RWPE1 (cell line): ENCODE data around the gene PRR23A.

Experiments
- CTCF ChIA-PET: fragments of 350-600 bp; sonication (Branson Sonifier 250); formaldehyde crosslinking; extraction: SDS; loops from one replicate; lab custom pipeline; 2021; lab: Yijun Ruan, JAX
- POLR2A ChIA-PET: fragments of 400-600 bp; formaldehyde crosslinking; extraction: SDS; loops from one replicate; lab custom pipeline; 2020; ENCODE audit warnings: antibody characterized with exemption; ENCODE audit not compliant: low non-redundant PET; lab: Yijun Ruan, JAX
- DNase-seq: peaks from one replicate; pipeline ENCODE4 v3.0.0; 2012; ENCODE audit warnings: low spot score
- H3K27ac ChIP-seq: fragments of 450-650 bp; 2 replicates; pipeline ENCODE4 v1.5.1; 2017
- CTCF ChIP-seq: fragments of 450-650 bp; conservative IDR thresholded peaks from 2 replicates; pipeline ENCODE4 v1.5.1; 2017; ENCODE audit warnings: low read depth, mild to moderate bottlenecking

The PRR23A gene

DNA sequence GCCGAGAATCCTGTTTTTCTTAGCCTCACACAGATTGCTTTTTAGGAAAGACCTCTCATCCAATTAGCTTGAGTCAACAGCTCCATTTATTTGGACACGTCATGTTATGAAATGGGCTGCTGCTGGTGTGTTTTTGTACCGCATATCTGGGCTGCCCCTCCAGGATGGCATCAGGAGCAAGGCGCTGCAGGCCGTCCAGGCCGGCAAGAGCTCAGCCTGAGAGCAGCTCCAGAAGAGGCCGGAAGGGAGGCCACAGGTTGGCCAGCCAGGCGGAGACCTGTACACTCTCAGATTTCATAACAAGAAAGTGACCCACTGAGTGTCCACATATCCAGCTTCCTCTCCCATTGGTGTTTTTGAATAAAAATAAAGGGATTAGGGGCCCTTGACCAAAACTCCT is 30.7 kb downstream of the PRR23A start:
- ChIA-PET CTCF (no interaction called here), POLR2A (no interaction called here)
- DNase-seq: no peak
- H3K27ac ChIP-seq: no peak overlapping the region
- no peak for TF ChIP-seq CTCF

DNA sequence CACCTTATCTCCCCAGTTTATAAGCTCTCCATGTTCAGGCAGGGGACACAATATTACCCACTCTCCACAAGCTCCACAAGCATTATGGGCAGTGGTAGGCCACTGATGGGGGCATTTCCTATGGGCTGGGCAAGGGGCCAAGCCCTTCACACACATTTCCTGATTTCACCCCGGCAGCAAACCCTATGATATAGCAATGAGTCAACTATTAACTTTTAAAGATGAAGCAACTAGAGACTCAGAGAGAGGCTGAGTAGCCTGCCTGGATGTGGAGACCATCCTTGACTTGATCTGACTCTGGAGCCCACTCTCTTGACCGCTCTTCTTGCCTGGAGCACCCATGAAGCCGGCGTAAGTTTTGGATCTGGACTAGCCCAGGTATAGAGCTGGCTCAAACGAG is 31.6 kb downstream of the PRR23A start:
- ChIA-PET CTCF (no interaction called here), POLR2A (no interaction called here)
- peak; percentile 24 for DNase-seq

GRCh38 chr3:138972941-138973340 is 33.1 kb downstream of the PRR23A start:
- DNase-seq: no peak
- TF ChIP-seq CTCF: no peak
- H3K27ac ChIP-seq: no peak overlapping the region
- ChIA-PET CTCF (interaction anchor here (0.6 kb wide), 1 partner anchor 1683 kb away, joined by 3 read pairs; no protein-coding TSS in a partner anchor), POLR2A (no interaction called here)

More for the DNA sequence above, 31.6 kb downstream of the PRR23A start:
- H3K27ac ChIP-seq: no peak overlapping the region
- TF ChIP-seq CTCF: no peak

- DNase-seq: no peak
- POLR2A ChIA-PET: no interaction called here
These were observed 34.2 kb downstream of the PRR23A start for GRCh38 chr3:138971766-138972320.

DNA sequence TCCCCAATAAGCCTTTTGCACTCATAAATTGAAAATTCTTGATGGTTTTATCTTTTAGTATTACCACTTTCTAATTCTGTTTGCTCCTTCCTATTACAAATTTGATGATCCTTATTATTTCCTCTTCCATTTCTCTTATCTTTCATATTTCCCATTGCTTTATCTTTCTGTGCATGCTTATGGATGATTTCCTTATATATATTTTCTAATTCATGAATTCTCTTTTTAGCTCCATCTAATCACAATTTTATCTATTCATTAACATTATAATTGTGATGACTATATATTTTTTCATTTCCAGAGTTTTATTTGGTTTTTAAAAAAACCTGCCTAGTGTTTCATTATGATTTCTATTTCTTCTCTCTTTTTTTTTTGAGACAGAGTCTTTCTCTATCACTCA is 41.1 kb downstream of the PRR23A start:
- H3K27ac ChIP-seq: no peak overlapping the region
- POLR2A ChIA-PET: no interaction called here
- no peak for DNase-seq
- CTCF ChIA-PET: interaction anchor here (0.5 to 0.6 kb wide), 2 partner anchors 53 to 1854 kb away, joined by 3 read pairs; no protein-coding TSS in a partner anchor
- TF ChIP-seq CTCF: no peak

More at GRCh38 chr3:138971766-138972320, 34.2 kb downstream of the PRR23A start:
- TF ChIP-seq CTCF: no peak
- H3K27ac ChIP-seq: no peak overlapping the region
- CTCF ChIA-PET: interaction anchor here (0.6 to 0.7 kb wide), 2 partner anchors 9 to 23 kb away, joined by 3 to 4 read pairs; no protein-coding TSS in a partner anchor

DNA sequence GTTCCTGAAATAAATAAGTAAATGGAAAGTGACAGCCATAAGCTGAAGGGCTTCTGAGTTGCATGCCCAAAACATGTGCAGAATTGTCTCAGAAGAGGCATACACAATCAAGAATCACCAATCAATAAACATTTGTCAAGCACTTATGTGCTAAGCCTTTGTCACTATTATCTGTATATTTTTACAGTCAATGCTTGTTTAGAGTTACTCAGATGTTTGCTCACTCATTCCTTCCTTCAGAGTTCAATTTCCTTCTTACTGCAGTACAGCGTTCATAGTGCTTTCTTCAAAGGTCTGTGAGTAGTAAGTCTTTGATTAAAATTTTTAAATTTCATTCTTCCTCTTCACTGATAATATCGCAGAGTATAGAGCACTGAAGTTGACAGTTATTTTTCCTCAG is 41.8 kb downstream of the PRR23A start:
- TF ChIP-seq CTCF: no peak
- no peak overlapping the region for H3K27ac ChIP-seq
- POLR2A ChIA-PET: no interaction called here
- DNase-seq: no peak
- CTCF ChIA-PET: no interaction called here
